Sigmoid colon (tissue), 4 donors: ENCODE measurements around the gene PWP1.

Source experiments
- CTCF ChIP-seq, 4 experiments: fragments of 450-650 bp in 3 of 4; fragments of 200-600 bp in 1 of 4; IDR thresholded peaks; one replicate each; pipeline ENCODE4 v1.5.1; 2016 to 2019; ENCODE audit warnings: antibody characterized with exemption in 4 of 4, mild to moderate bottlenecking in 3 of 4, moderate library complexity in 2 of 4
- EP300 ChIP-seq, 4 donors: sonication (generic); formaldehyde crosslinking; IDR thresholded peaks; one replicate each; pipeline ENCODE4 v1.6.1; 2017; ENCODE audit warnings: antibody characterized with exemption in 4 of 4
- POLR2A ChIP-seq, 2 donors: fragments of 450-650 bp; IDR thresholded peaks; one replicate each; pipeline ENCODE4 v1.6.1; 2016; ENCODE audit warnings: antibody characterized with exemption in 2 of 2, mild to moderate bottlenecking in 2 of 2, moderate library complexity in 2 of 2
- POLR2AphosphoS5 ChIP-seq, 4 donors: sonication (generic); formaldehyde crosslinking; IDR thresholded peaks; one replicate each; pipeline ENCODE4 v1.6.1; 2017; ENCODE audit warnings: antibody characterized with exemption in 4 of 4

- no peak for TF ChIP-seq CTCF (IDR thresholded peaks at IDR 0.05)
- no peak for TF ChIP-seq POLR2AphosphoS5 (IDR thresholded peaks at IDR 0.05)
- TF ChIP-seq POLR2A (IDR thresholded peaks at IDR 0.05): no peak
- TF ChIP-seq EP300 (IDR thresholded peaks at IDR 0.05): no peak
Measured at GRCh38 chr12:107702106-107702505, 16.5 kb downstream of the PWP1 start.
